ENCODE measurements around the gene FDCSP. TPM values are rescaled to one million over a fixed set of nuclear protein-coding genes. Genes with fewer than 3 reads are reported as not detected.

The FDCSP gene
- total RNA-seq, 1 experiment from 2014 or later: not detected

GRCh38 chr4:70277121-70277520, 51.2 kb downstream of the FDCSP start:
- no peak overlapping the region for H3K23ac ChIP-seq (ENCODE audit: insufficient read length, low read depth, low read length)
- no peak overlapping the region for H2BK120ac ChIP-seq (ENCODE audit: low read depth, low read length, poor library complexity, severe bottlenecking)
- H3K9me3 ChIP-seq (ENCODE audit: control insufficient read depth, low read depth, low read length): no peaks in the 10 kb centered on the region
- H3K4ac ChIP-seq (ENCODE audit: low read depth, low read length): no peak overlapping the region
- no peaks in the 10 kb centered on the region for H3K79me1 ChIP-seq (ENCODE audit: insufficient read depth, low read depth, low read length, poor library complexity, severe bottlenecking)
- Mint-ChIP-seq H3K27ac (no peak overlapping the region), H3K4me1 (no peaks in the 10 kb centered on the region), H3K36me3 (ENCODE audit: insufficient read depth in 1 of 3, low read depth in 3 of 3) (no peaks in the 10 kb centered on the region), H3K4me3 (no peak overlapping the region), H3K9me3 (no peaks in the 10 kb centered on the region), H3K27me3 (ENCODE audit: low read depth) (no peaks in the 10 kb centered on the region)
- H2BK15ac ChIP-seq (ENCODE audit: low read depth, low read length): no peak overlapping the region
- no peak overlapping the region for H3K56ac ChIP-seq (ENCODE audit: insufficient read length, low read depth, low read length)
- no peak overlapping the region for H2BK12ac ChIP-seq (ENCODE audit: insufficient read length, low read depth, low read length)
- no peaks in the 10 kb centered on the region for H3K23me2 ChIP-seq (ENCODE audit: insufficient read length, low read depth, low read length, poor library complexity, severe bottlenecking)
- no peak overlapping the region for H4K91ac ChIP-seq (ENCODE audit: insufficient read length, low read depth, low read length)
- no CpG with 5 or more reads among the region's 2 CpGs for WGBS (ENCODE audit: extremely low coverage, insufficient read length, low lambda C conversion rate)
- no peak overlapping the region for H4K8ac ChIP-seq (replicated peaks; ENCODE audit: insufficient read length, low read depth, low read length)
- no peak overlapping the region for H3K14ac ChIP-seq (ENCODE audit: insufficient read depth, low read length)
- H4K20me1 ChIP-seq (ENCODE audit: control insufficient read depth, insufficient read depth, insufficient read length): no peaks in the 10 kb centered on the region
- no peak overlapping the region for H3K27ac ChIP-seq (ENCODE audit: insufficient read length, low read depth, low read length)
- H2BK5ac ChIP-seq (ENCODE audit: insufficient read length, low read length): no peak overlapping the region
- no peak for DNase-seq
- no peak overlapping the region for H3K18ac ChIP-seq (ENCODE audit: insufficient read length, low read depth, low read length)
- no peak for TF ChIP-seq CTCF (conservative IDR thresholded peaks at IDR 0.05)
- no peaks in the 10 kb centered on the region for H3K27me3 ChIP-seq (ENCODE audit: insufficient read depth, low read length)
- H2AFZ ChIP-seq (ENCODE audit: low read length): no peak overlapping the region
- H3K4me2 ChIP-seq (ENCODE audit: insufficient read depth, insufficient read length, low read length): no peak overlapping the region
- no peak overlapping the region for H3T11ph ChIP-seq (ENCODE audit: low read length)
- no peaks in the 10 kb centered on the region for H3K79me2 ChIP-seq (ENCODE audit: insufficient read depth, low read length)
- no peaks in the 10 kb centered on the region for H3K4me1 ChIP-seq (ENCODE audit: insufficient read depth, low read length)
- H2AK5ac ChIP-seq (ENCODE audit: insufficient read length, low read length): no peak overlapping the region
- H3K9ac ChIP-seq (ENCODE audit: extremely low read depth, insufficient read length, low read length): no peak overlapping the region
- no peak overlapping the region for H2BK20ac ChIP-seq (ENCODE audit: low read depth, low read length, poor library complexity, severe bottlenecking)
- H4K5ac ChIP-seq (ENCODE audit: insufficient read length, low read depth, low read length): no peak overlapping the region

Measured in H9 (cell line).